ENCODE measurements around the gene EXOC1. TPM values are rescaled to one million over a fixed set of nuclear protein-coding genes. Genes with fewer than 3 reads are reported as not detected.
A peak's percentile ranks its signal among the peaks of the same experiment; 100 is the strongest.

Gene EXOC1
- total RNA-seq, 1 experiment from 2014 or later: 21.2 TPM

- H3K4me1 ChIP-seq (ENCODE audit: insufficient read depth, low read length): no peaks in the 10 kb centered on the region
- no peak overlapping the region for H2BK15ac ChIP-seq (ENCODE audit: low read depth, low read length)
- no peak overlapping the region for H3T11ph ChIP-seq (ENCODE audit: low read length)
- no peak overlapping the region for H3K18ac ChIP-seq (ENCODE audit: insufficient read length, low read depth, low read length)
- H4K91ac ChIP-seq (ENCODE audit: insufficient read length, low read depth, low read length): no peak overlapping the region
- no peak overlapping the region for H3K4me2 ChIP-seq (ENCODE audit: insufficient read depth, insufficient read length, low read length)
- H3K56ac ChIP-seq (ENCODE audit: insufficient read length, low read depth, low read length): no peak overlapping the region
- no peaks in the 10 kb centered on the region for H3K27me3 ChIP-seq (ENCODE audit: insufficient read depth, low read length)
- no peaks in the 10 kb centered on the region for H4K20me1 ChIP-seq (ENCODE audit: control insufficient read depth, insufficient read depth, insufficient read length)
- no peaks in the 10 kb centered on the region for H3K9me3 ChIP-seq (ENCODE audit: control insufficient read depth, low read depth, low read length)
- H2BK120ac ChIP-seq (ENCODE audit: low read depth, low read length, poor library complexity, severe bottlenecking): no peak overlapping the region
- H4K5ac ChIP-seq (ENCODE audit: insufficient read length, low read depth, low read length): no peak overlapping the region
- no peak overlapping the region for H2BK12ac ChIP-seq (ENCODE audit: insufficient read length, low read depth, low read length)
- H2AK5ac ChIP-seq (ENCODE audit: insufficient read length, low read length): no peak overlapping the region
- H2AFZ ChIP-seq (ENCODE audit: low read length): no peak overlapping the region
- Mint-ChIP-seq H3K36me3 (ENCODE audit: insufficient read depth in 1 of 3, low read depth in 3 of 3) (peaks cover 0 to 11% (median 4%) of the 10 kb centered on the region in 3 experiments; a peak in 2 of 7 replicates), H3K9me3 (no peaks in the 10 kb centered on the region), H3K4me3 (no peak overlapping the region), H3K4me1 (peaks cover 2 to 6% of the 10 kb centered on the region in 2 experiments; a peak in 2 of 4 replicates), H3K27me3 (ENCODE audit: low read depth) (no peaks in the 10 kb centered on the region), H3K27ac (no peak overlapping the region)
- no peak for DNase-seq
- no peak overlapping the region for H3K27ac ChIP-seq (ENCODE audit: insufficient read length, low read depth, low read length)
- no peaks in the 10 kb centered on the region for H3K79me1 ChIP-seq (ENCODE audit: insufficient read depth, low read depth, low read length, poor library complexity, severe bottlenecking)
- H3K79me2 ChIP-seq (ENCODE audit: insufficient read depth, low read length): no peaks in the 10 kb centered on the region
- no peak overlapping the region for H2BK20ac ChIP-seq (ENCODE audit: low read depth, low read length, poor library complexity, severe bottlenecking)
- H3K23ac ChIP-seq (ENCODE audit: insufficient read length, low read depth, low read length): no peak overlapping the region
- H2BK5ac ChIP-seq (ENCODE audit: insufficient read length, low read length): no peak overlapping the region
- no peak overlapping the region for H4K8ac ChIP-seq (replicated peaks; ENCODE audit: insufficient read length, low read depth, low read length)
- no CpG with 5 or more reads among the region's 1 CpG for WGBS (ENCODE audit: extremely low coverage, insufficient read length, low lambda C conversion rate)
- no peak overlapping the region for H3K4ac ChIP-seq (ENCODE audit: low read depth, low read length)
- TF ChIP-seq CTCF (conservative IDR thresholded peaks at IDR 0.05): peak; percentile 32; the same call in 2 of the 3 replicates
- H3K23me2 ChIP-seq (ENCODE audit: insufficient read length, low read depth, low read length, poor library complexity, severe bottlenecking): no peaks in the 10 kb centered on the region
- no peak overlapping the region for H3K9ac ChIP-seq (ENCODE audit: extremely low read depth, insufficient read length, low read length)
- H3K14ac ChIP-seq (ENCODE audit: insufficient read depth, low read length): no peak overlapping the region
Observed at GRCh38 chr4:55887594-55887993, 34.1 kb downstream of the EXOC1 start.
